Left ventricle myocardium inferior (tissue), 1 donor: ENCODE results near the gene RNF14. TPM values are rescaled to one million over a fixed set of nuclear protein-coding genes. Genes with fewer than 3 reads are reported as not detected.

Source experiments
- DNase-seq: peaks from one replicate; pipeline ENCODE4 v3.0.0-alpha.2; 2020
- H3K27ac ChIP-seq: fragments of 200-600 bp; replicated peaks from 2 replicates; pipeline ENCODE4 v1.8.0; 2021
- H3K27me3 ChIP-seq: fragments of 200-600 bp; 2 replicates; pipeline ENCODE4 v1.8.0; 2021; ENCODE audit warnings: low read depth
- H3K36me3 ChIP-seq: fragments of 200-600 bp; 2 replicates; pipeline ENCODE4 v1.8.0; 2021
- H3K4me1 ChIP-seq: fragments of 200-600 bp; 2 replicates; pipeline ENCODE4 v1.8.0; 2021
- H3K4me3 ChIP-seq: fragments of 200-600 bp; 2 replicates; pipeline ENCODE4 v1.8.0; 2021; ENCODE audit warnings: mild to moderate bottlenecking, moderate library complexity
- H3K9me3 ChIP-seq: fragments of 200-600 bp; replicated peaks from 2 replicates; pipeline ENCODE4 v1.8.0; 2021
- intact Hi-C: fragments of 100-400 bp; cut with micrococcal nuclease; formaldehyde crosslinking; loops from one replicate; pipeline ENCODE4 v1.11.0; 2022
- total RNA-seq: library from RNA; stranded (reverse); fragmentation: NEBNext Ultra II Directional; extraction: Animal tissue kit (Norgen Biotek cat#: 25700); gene quantifications from one replicate; pipeline ENCODE4 v1.2.1, GENCODE V29; 2021
- TF ChIP-seq, protein P1 (sequence below): fragments of 200-600 bp; IDR thresholded peaks from 2 replicates; pipeline ENCODE4 v1.8.0; 2021; ENCODE audit warnings: antibody characterized with exemption, mild to moderate bottlenecking, borderline replicate concordance
- donor health status: DM: no; HTN: yes; CAD: no; lungs with severe emphysema.

The RNF14 gene
- total RNA-seq, 1 donor from 2014 or later, result 120 TPM

DNA sequence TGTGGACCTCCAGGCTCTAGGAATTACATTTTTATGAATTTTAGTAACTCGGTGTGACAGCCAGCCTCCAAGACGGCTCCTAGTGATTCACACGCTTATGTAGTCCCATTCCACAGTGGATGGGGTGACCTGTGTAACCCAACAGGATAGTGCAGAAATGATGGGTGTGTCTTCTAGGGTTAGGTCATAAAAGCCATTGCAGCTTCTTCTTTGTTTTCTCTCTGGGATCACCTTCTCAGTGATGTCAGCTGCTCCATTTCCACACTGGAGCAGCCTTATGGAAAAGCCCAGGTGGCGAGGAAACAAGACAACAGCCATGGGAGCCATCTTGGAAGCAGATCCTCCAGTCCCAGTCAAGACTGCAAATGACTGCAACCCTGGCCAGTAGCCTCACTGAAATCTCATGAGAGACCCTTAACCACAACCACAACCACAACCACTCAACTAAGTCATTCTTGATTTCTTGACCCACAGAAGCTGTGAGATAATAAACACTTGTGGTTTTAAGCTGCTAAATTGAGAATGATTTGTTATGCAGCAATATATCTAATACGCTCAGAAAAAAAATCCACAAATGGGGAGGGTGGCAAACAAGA lies 49.0 kb downstream of the RNF14 start:
- no peak overlapping the region for H3K4me3 ChIP-seq
- H3K4me1 ChIP-seq, result peaks cover 24% of the 10 kb centered on the region
- no peaks in the 10 kb centered on the region for H3K27me3 ChIP-seq
- TF ChIP-seq, protein P1, sequence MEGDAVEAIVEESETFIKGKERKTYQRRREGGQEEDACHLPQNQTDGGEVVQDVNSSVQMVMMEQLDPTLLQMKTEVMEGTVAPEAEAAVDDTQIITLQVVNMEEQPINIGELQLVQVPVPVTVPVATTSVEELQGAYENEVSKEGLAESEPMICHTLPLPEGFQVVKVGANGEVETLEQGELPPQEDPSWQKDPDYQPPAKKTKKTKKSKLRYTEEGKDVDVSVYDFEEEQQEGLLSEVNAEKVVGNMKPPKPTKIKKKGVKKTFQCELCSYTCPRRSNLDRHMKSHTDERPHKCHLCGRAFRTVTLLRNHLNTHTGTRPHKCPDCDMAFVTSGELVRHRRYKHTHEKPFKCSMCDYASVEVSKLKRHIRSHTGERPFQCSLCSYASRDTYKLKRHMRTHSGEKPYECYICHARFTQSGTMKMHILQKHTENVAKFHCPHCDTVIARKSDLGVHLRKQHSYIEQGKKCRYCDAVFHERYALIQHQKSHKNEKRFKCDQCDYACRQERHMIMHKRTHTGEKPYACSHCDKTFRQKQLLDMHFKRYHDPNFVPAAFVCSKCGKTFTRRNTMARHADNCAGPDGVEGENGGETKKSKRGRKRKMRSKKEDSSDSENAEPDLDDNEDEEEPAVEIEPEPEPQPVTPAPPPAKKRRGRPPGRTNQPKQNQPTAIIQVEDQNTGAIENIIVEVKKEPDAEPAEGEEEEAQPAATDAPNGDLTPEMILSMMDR, result no peak
- H3K36me3 ChIP-seq, result no peaks in the 10 kb centered on the region
- intact Hi-C loops, result no loop called here
- H3K9me3 ChIP-seq, result peaks cover 8% of the 10 kb centered on the region
- no peak overlapping the region for H3K27ac ChIP-seq
- no peak for DNase-seq

DNA sequence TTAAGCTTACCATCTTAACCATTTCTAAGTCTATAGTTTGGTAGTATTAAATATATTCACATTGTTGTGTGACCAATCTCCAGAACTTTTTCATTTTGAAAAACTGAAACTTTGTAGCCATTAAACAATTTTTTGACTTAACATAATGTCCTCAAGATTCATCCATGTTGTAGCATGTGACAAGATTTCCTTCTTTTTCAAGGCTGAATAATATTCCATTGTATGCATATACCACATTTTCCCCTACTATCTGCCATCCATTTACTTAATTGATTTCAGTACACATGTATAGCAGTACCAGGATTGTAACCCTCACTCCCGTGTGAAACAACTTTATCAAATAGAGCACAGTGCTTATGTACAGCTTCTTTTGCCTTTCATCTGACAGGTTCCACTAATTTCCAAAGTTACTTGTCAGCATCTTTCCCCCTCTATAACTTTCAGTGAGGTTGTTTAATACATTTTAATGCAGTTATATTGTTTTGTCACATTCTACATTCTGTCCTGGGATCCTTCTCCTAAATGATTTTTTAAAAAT lies 51.3 kb downstream of the RNF14 start:
- Histone ChIP-seq H3K9me3 (peaks cover 8% of the 10 kb centered on the region), H3K4me3 (no peak overlapping the region), H3K4me1 (peaks cover 13% of the 10 kb centered on the region), H3K36me3 (no peaks in the 10 kb centered on the region), H3K27me3 (no peaks in the 10 kb centered on the region), H3K27ac (no peak overlapping the region)
- TF ChIP-seq, protein P1, result no peak
- intact Hi-C loops, result no loop called here
- DNase-seq, result no peak

DNA sequence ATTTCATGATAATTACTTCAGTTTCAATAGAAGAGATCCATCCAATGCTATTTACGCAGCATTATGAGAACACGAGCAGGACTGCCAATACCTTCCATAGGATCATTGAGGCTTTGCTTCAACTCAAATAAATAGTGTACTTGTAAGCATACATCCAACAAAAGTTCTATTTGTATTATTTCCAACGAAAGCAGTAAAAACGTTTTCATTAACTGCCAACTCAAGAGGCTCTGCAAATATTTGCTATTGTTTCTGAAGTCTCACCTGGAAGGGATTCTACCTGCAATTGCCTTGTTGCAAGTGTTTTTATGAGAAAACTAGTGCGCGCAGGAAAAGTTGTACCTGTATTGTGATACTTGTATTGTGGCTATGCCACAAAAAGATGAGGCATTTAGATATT lies 54.9 kb downstream of the RNF14 start:
- intact Hi-C loops, result no loop called here
- peaks cover 8% of the 10 kb centered on the region for H3K9me3 ChIP-seq
- TF ChIP-seq, protein P1, result no peak
- H3K27me3 ChIP-seq, result no peaks in the 10 kb centered on the region
- H3K4me1 ChIP-seq, result peaks cover 10% of the 10 kb centered on the region
- H3K4me3 ChIP-seq, result no peak overlapping the region
- DNase-seq, result no peak
- H3K36me3 ChIP-seq, result no peaks in the 10 kb centered on the region
- H3K27ac ChIP-seq, result no peak overlapping the region

DNA sequence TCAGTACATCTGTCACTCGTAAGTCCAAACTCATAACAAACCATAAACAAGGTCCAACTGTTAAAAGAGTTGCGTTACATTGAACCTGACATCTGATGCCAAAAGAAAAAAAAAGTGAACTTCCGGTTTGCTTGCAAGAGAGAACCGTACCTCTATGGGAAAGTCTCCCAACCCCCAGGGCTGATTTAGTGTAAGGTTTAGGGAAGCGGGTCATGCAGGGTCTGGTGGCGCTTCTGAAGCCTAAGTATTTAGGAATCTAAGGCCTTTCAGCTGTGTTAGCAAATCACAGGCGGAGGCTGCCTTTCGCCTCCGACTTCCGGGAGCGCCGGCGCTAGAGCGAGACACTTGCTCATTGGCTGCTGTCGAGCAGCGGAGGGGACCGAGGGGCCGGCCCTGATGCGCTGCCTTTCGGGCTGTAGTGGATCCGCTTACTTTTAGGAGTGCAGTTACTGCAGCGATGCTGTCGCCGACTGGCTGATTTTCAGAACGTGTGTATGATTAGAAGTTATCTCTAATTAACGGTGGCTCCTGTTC lies 55.9 kb downstream of the RNF14 start:
- H3K36me3 ChIP-seq, result no peaks in the 10 kb centered on the region
- peak overlapping the region; percentile 69 for H3K4me3 ChIP-seq
- peak; percentile 88 for DNase-seq
- H3K27me3 ChIP-seq, result no peaks in the 10 kb centered on the region
- TF ChIP-seq, protein P1, result no peak
- peak overlapping the region; percentile 91 for H3K27ac ChIP-seq
- intact Hi-C loops, result no loop called here
- H3K4me1 ChIP-seq, result peaks cover 10% of the 10 kb centered on the region
- H3K9me3 ChIP-seq, result peaks cover 8% of the 10 kb centered on the region

DNA sequence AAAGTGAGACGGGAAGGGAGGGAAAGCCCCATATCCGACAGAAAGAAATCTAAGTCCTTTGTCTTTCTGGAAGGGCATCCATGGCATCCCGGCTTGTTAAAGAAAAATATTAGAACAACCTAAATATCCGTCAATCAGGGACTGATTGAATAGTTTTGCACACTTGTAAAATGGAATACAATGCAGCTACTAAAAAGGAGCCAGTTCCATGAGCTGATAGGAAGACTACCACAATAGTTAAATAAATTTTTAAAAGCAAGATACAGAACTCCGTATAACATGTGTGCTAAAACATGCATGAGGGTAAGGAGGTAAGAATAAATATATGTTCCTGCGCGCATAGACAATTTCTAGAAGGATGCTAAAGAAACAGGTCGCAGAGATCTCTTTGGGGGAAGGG lies 56.7 kb downstream of the RNF14 start:
- H3K4me3 ChIP-seq, result peak overlapping the region; percentile 69
- H3K27ac ChIP-seq, result peak overlapping the region; percentile 91
- intact Hi-C loops, result no loop called here
- DNase-seq, result no peak
- H3K36me3 ChIP-seq, result no peaks in the 10 kb centered on the region
- peaks cover 2% of the 10 kb centered on the region for H3K9me3 ChIP-seq
- no peaks in the 10 kb centered on the region for H3K27me3 ChIP-seq
- H3K4me1 ChIP-seq, result peaks cover 10% of the 10 kb centered on the region
- TF ChIP-seq, protein P1, result no peak
